Hypothalamus (tissue), 51 donors: ENCODE results near the gene RNF215.
A peak's percentile ranks its signal among the peaks of the same experiment; 100 is the strongest.

Source experiments
- DNase-seq, 51 donors: peaks; one replicate each; lab custom pipeline; 2025; lab: John Stamatoyannopoulos, UW

Gene RNF215

DNA sequence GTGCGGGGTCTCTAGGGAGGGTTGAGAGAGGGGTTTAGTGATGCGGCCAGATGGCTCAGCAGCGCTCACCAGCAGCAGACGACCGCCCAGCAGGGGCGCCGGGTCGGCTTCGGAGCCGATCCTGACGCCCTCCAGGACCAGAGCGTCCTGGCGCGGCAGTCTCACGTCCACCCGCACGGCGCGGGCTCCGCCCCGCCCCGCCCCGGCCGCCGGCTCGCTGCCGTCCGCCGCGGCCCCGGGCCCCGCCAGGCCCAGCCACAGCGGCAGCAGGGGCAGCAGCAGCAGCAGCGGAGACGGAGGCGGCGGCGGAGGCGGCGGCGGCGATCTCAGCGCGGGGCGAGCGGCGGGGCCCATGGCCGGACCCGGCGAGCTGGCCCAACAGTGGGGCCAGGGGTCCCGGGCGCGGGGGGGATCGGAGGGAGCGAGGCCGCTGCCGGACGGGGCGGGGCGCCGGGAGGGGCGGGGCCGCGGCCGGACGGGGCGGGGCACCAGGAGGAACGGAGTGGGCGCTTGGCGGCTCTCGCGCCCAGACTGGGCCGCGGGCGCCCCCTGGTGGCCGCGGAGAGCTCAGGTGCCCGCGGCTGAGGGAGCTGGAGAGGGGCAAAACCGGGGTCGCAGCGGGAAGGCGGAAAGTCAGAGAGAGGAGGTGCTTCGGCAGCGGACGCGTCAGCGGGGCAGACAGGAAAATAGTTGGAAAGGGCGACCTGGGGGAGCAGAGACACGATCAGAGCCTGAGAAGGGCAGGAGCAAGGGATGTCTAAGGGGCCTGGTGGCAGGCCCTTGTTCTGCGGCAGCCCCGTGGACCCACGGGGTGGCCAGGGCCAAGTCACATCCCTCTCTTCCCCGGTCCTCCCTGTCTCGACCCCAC is at the start of gene RNF215:
TSS of gene RNF215 (minus strand) at position 452 of the 868 bp plus-strand sequence. CDS start at position 354, 98 bp downstream.
- peak in 50 of 51 donors; percentile 18 to 91 (median 68) for DNase-seq

- DNase-seq: no peak
Measured at GRCh38 chr22:30436196-30436595, 49.0 kb upstream of the RNF215 start.

DNA sequence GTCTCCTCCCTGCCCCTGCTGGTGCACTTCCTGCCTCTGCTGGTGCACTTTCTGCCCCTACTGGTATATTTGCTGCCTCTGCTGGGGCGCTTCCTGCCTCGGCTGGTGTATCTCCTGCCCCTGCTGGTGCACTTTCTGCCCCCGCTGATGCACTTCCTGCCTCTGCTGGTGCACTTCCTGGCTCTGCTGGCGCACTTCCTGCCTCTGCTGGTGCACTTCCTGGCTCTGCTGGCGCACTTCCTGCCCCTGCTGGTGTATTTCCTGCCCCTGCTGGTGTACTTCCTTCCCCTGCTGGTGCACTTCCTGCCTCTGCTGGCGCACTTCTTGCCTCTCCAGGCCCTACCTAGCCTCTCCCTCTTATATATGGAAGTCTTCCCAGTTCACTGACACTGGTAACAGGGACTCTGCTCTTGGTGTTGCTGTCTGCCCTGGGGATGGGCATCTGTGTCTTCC is 48.5 kb upstream of the RNF215 start:
- DNase-seq: no peak

GRCh38 chr22:30434843-30435242 is 47.6 kb upstream of the RNF215 start:
- no peak for DNase-seq

GRCh38 chr22:30433773-30434172 is 46.6 kb upstream of the RNF215 start:
- DNase-seq: no peak

DNA sequence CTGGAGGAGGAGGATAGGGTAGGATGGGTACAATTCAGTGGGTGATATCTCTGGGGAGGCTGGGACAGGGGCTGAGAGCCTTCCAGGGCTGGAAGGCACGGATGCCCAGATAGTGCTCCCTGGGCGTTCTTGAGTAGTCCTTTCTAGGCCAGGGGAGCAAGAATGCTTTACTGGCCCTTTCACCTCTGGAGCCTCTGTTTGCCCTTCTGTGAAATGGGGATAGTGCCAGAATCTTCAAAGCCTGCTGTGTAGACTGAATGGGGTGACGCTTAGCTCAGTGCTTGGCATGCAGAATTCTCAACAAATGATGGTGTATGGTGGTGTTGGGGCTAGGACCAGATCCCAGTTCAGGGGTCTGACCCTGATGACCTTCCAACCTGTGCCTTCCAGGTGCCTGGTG is 46.0 kb upstream of the RNF215 start:
- DNase-seq: no peak

GRCh38 chr22:30432520-30432919 is 45.3 kb upstream of the RNF215 start:
- DNase-seq: no peak

DNA sequence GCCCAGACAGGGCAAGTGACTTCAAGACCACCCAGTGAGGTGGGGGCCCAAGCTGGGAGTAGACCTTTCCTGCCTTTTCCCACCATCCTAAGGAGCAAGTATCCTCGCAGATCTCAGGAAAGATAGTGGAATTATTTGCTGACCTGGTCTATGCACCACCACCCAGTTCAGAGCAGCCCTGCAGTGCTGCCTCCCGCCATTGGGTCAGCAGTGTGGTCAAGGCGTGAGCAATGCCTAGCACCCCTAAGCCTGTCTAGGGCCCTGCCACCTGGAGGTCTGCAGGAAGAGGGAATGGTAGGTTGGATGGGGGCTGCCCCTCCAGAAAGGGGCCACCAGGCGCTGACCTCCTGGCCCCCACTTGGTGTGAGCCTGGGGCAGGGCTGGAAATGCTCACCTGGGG is 44.9 kb upstream of the RNF215 start:
- no peak for DNase-seq

- DNase-seq: no peak
Measured at GRCh38 chr22:30430933-30431332, 43.7 kb upstream of the RNF215 start.

- DNase-seq: no peak
Measured at GRCh38 chr22:30429887-30430286, 42.7 kb upstream of the RNF215 start.

GRCh38 chr22:30427871-30428270 is 40.7 kb upstream of the RNF215 start:
- DNase-seq: no peak

GRCh38 chr22:30426388-30427353 is 39.5 kb upstream of the RNF215 start:
- peak in 44 of 51 donors; percentile 9 to 84 (median 49) for DNase-seq

- DNase-seq: peak in 43 of 51 donors; percentile 7 to 64 (median 34)
Measured at GRCh38 chr22:30425616-30426387, 38.6 kb upstream of the RNF215 start, which contains the start of gene MTFP1. MTFP1 (plus strand) TSS chr22:30425768; CDS start chr22:30425880, 112 bp downstream.

DNA sequence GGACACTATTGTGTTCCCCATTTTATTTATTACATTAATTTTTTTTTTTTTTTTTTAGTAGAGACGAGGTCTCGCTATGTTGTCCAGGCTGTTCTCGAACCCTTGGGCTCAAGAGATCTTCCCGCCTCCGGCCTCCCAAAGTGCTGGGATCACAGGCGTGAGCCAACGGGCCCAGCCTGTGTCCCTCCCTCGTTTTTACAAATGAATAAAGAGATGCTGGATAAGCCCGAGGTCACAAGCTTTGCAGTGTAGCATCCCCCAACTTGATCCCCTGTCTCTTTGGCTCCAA is 38.1 kb upstream of the RNF215 start:
- DNase-seq: no peak

- peak in 9 of 51 donors; percentile 21 to 65 (median 48) for DNase-seq
Measured at GRCh38 chr22:30424534-30425326, 37.5 kb upstream of the RNF215 start.

DNA sequence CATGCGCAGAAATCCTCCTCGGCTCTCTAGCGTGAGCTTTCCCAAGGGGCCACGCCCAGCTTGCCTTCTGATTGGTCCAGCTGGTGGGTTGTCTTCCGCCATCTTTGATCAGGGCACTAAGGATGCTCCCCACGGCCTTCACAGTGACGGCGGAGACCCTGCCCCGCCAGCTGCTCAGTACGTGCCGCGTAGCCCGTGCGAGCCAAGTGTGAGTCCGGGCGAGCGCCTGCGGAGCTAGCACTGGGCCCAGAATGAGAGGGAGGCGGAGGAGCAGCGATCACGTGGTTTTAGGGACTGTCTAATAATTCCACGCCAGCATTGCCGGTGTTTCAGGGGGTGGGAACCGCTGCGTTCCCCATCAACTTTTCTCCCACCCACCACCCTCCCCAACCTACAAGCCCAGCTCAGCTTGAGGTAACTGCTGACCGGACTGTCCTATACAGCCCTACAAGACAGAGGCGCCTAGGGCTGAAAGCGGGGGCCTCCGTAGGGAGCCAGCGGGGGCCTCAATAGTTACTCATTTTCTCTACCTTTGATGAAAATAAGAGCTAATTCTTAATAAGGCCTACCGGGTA is 36.8 kb upstream of the RNF215 start:
- DNase-seq: peak; percentile 88 to 100 (median 98)

- DNase-seq: peak in 26 of 51 donors; percentile 54 to 94 (median 72)
Measured at GRCh38 chr22:30423301-30423958, 36.2 kb upstream of the RNF215 start.

- peak in 46 of 51 donors; percentile 37 to 92 (median 66) for DNase-seq
Measured at GRCh38 chr22:30422481-30423300, 35.5 kb upstream of the RNF215 start.
